GM23338 (cell line): ENCODE data around the gene SEZ6L. TPM values are rescaled to one million over a fixed set of nuclear protein-coding genes. Genes with fewer than 3 reads are reported as not detected.

Experiments
- ATAC-seq: fragments of 200-7000 bp; cut with Tn5 transposase; 3 replicates; pipeline ENCODE4 v1.9.1; 2020
- DNase-seq: peaks from one replicate; pipeline ENCODE4 v3.0.0-alpha.2; 2015; ENCODE audit warnings: low spot score
- H2AFZ ChIP-seq: fragments of 200-600 bp; sonication (generic); 2 replicates; pipeline ENCODE4 v1.8.0; 2016; ENCODE audit warnings: antibody characterized with exemption, mild to moderate bottlenecking, moderate library complexity
- H3F3A ChIP-seq: fragments of 200-600 bp; sonication (generic); replicated peaks from 2 replicates; pipeline ENCODE4 v1.8.0; 2017; ENCODE audit warnings: antibody characterized with exemption, mixed run types, low read depth
- H3K27ac ChIP-seq: fragments of 200-600 bp; sonication (generic); 2 replicates; pipeline ENCODE4 v1.6.1; 2016; ENCODE audit warnings: low read depth
- H3K27me3 ChIP-seq: fragments of 200-600 bp; sonication (generic); 2 replicates; pipeline ENCODE4 v1.8.0; 2016; ENCODE audit warnings: mild to moderate bottlenecking, mixed run types, moderate library complexity; ENCODE audit not compliant: insufficient read depth
- H3K36me3 ChIP-seq: fragments of 200-600 bp; sonication (generic); 2 replicates; pipeline ENCODE4 v1.8.0; 2016; ENCODE audit warnings: mild to moderate bottlenecking; ENCODE audit not compliant: insufficient read depth
- H3K4me1 ChIP-seq: fragments of 200-600 bp; sonication (generic); 2 replicates; pipeline ENCODE4 v1.8.0; 2016; ENCODE audit warnings: mild to moderate bottlenecking, moderate library complexity; ENCODE audit not compliant: insufficient read depth
- H3K4me2 ChIP-seq: fragments of 200-600 bp; sonication (generic); 2 replicates; pipeline ENCODE4 v1.7.1; 2017; ENCODE audit warnings: mixed run types
- H3K4me3 ChIP-seq: fragments of 200-600 bp; sonication (generic); 2 replicates; pipeline ENCODE4 v1.6.1; 2016; ENCODE audit warnings: mixed run types
- H3K79me2 ChIP-seq: fragments of 200-600 bp; sonication (generic); replicated peaks from 2 replicates; pipeline ENCODE4 v1.8.0; 2017; ENCODE audit warnings: mild to moderate bottlenecking; ENCODE audit not compliant: insufficient read depth
- H3K9me2 ChIP-seq: fragments of 200-600 bp; sonication (generic); 2 replicates; pipeline ENCODE4 v1.8.0; 2017; ENCODE audit not compliant: insufficient read depth
- H4K20me1 ChIP-seq: fragments of 200-600 bp; sonication (generic); replicated peaks from 2 replicates; pipeline ENCODE4 v1.8.0; 2017; ENCODE audit warnings: mild to moderate bottlenecking; ENCODE audit not compliant: insufficient read depth
- H3K27ac Mint-ChIP-seq: 2 replicates; pipeline ENCODE4 v1.8.0; 2020; ENCODE audit warnings: inconsistent platforms, mild to moderate bottlenecking, moderate library complexity, mixed read lengths
- H3K27me3 Mint-ChIP-seq: 3 replicates; pipeline ENCODE4 v1.8.0; 2022; ENCODE audit warnings: low read depth, mild to moderate bottlenecking, moderate library complexity, mixed read lengths, inconsistent platforms; ENCODE audit not compliant: insufficient read depth, poor library complexity
- H3K36me3 Mint-ChIP-seq: 3 replicates; pipeline ENCODE4 v1.8.0; 2021; ENCODE audit warnings: low read depth, mild to moderate bottlenecking, inconsistent platforms, moderate library complexity, mixed read lengths
- H3K4me1 Mint-ChIP-seq: 3 replicates; pipeline ENCODE4 v1.8.0; 2020; ENCODE audit warnings: mild to moderate bottlenecking, inconsistent platforms, mixed read lengths
- H3K4me3 Mint-ChIP-seq: 3 replicates; pipeline ENCODE4 v1.8.0; 2021; ENCODE audit warnings: moderate library complexity, mild to moderate bottlenecking, inconsistent platforms, mixed read lengths
- H3K9me3 Mint-ChIP-seq: 3 replicates; pipeline ENCODE4 v1.8.0; 2020; ENCODE audit warnings: moderate library complexity, mild to moderate bottlenecking, inconsistent platforms, mixed read lengths
- CREB1 ChIP-seq: fragments of 250-450 bp; sonication (Bioruptor Pico); IDR thresholded peaks from 2 replicates; pipeline ENCODE4 v1.5.0; 2020; ENCODE audit warnings: low read depth, mild to moderate bottlenecking, moderate library complexity
- CTCF ChIP-seq, 2 experiments: fragments of 200-600 bp in 1 of 2; sonication (generic) in 1 of 2; conservative IDR thresholded peaks; 2 replicates each; pipeline versions ENCODE4 v1.5.1 to v1.6.1; 2016 to 2017; ENCODE audit warnings: antibody characterized with exemption in 2 of 2, low read depth in 2 of 2, mild to moderate bottlenecking in 2 of 2, moderate library complexity in 1 of 2
- ETS1 ChIP-seq: IDR thresholded peaks from 2 replicates; pipeline ENCODE4 v1.6.1; 2016; ENCODE audit warnings: antibody characterized with exemption
- EZH2 ChIP-seq: fragments of 200-600 bp; sonication (generic); IDR thresholded peaks from one replicate; pipeline ENCODE4 v1.8.0; 2017; ENCODE audit warnings: antibody characterized with exemption, mild to moderate bottlenecking, low read depth; ENCODE audit not compliant: unreplicated experiment
- EZH2phosphoT487 ChIP-seq: fragments of 200-600 bp; sonication (generic); IDR thresholded peaks from one replicate; pipeline ENCODE4 v1.8.1; 2018; ENCODE audit warnings: antibody characterized with exemption; ENCODE audit not compliant: unreplicated experiment
- JUNB ChIP-seq: IDR thresholded peaks from one replicate; pipeline ENCODE4 v1.6.1; 2016; ENCODE audit warnings: antibody characterized with exemption; ENCODE audit not compliant: unreplicated experiment
- NANOG ChIP-seq: IDR thresholded peaks from 2 replicates; pipeline ENCODE4 v1.6.1; 2016; ENCODE audit warnings: antibody characterized with exemption, borderline replicate concordance
- POLR2AphosphoS5 ChIP-seq: IDR thresholded peaks from 2 replicates; pipeline ENCODE4 v1.6.1; 2016; ENCODE audit warnings: antibody characterized with exemption, low read depth
- REST ChIP-seq: IDR thresholded peaks from one replicate; pipeline ENCODE4 v1.6.1; 2018; ENCODE audit warnings: antibody characterized with exemption; ENCODE audit not compliant: unreplicated experiment
- STAT1 ChIP-seq: IDR thresholded peaks from one replicate; pipeline ENCODE4 v1.6.1; 2016; ENCODE audit warnings: antibody characterized with exemption; ENCODE audit not compliant: unreplicated experiment
- ZNF114 ChIP-seq: fragments of 250-450 bp; sonication (Bioruptor Pico); IDR thresholded peaks from 2 replicates; pipeline ENCODE4 v1.5.0; 2020; ENCODE audit warnings: mild to moderate bottlenecking, moderate library complexity
- ZNF331 ChIP-seq: fragments of 250-450 bp; sonication (Bioruptor Pico); IDR thresholded peaks from 2 replicates; pipeline ENCODE4 v1.5.0; 2020; ENCODE audit warnings: low read depth, mild to moderate bottlenecking, moderate library complexity
- ZNF462 ChIP-seq: fragments of 250-450 bp; sonication (Bioruptor Pico); IDR thresholded peaks from 2 replicates; pipeline ENCODE4 v1.5.0; 2020; ENCODE audit warnings: mild to moderate bottlenecking, moderate library complexity
- polyA plus RNA-seq: library from polyadenylated mRNA; unstranded; fragments of >200 nt; fragmentation: Nextera tagmentation; extraction: Ambion mirVana; gene quantifications from 2 replicates; pipeline ENCODE4 v1.2.1, GENCODE V29; 2016
- total RNA-seq: library from RNA; depleted of rRNA; stranded (reverse); fragments of >200 nt; shearing (Covaris generic); gene quantifications from 2 replicates; pipeline ENCODE4 v1.2.3, GENCODE V29; 2014

The SEZ6L gene
- total and polyA plus RNA-seq, 2 experiments from 2014 or later: 0.13 to 0.24 TPM

GRCh38 chr22:26333088-26333800 lies 164.0 kb downstream of the SEZ6L start:
- no peak for TF ChIP-seq EZH2
- TF ChIP-seq STAT1: no peak
- no peak for TF ChIP-seq ZNF114 (CRISPR knock-in tag)
- no peak for TF ChIP-seq CREB1 (CRISPR knock-in tag)
- TF ChIP-seq NANOG: no peak
- TF ChIP-seq JUNB: no peak
- TF ChIP-seq CTCF (conservative IDR thresholded peaks at IDR 0.05; ENCODE audit: low read depth in 2 of 2): no peak
- no peak for TF ChIP-seq POLR2AphosphoS5
- TF ChIP-seq ETS1: no peak
- TF ChIP-seq ZNF462 (CRISPR knock-in tag): no peak
- TF ChIP-seq ZNF331 (CRISPR knock-in tag): no peak
- no peak for TF ChIP-seq EZH2phosphoT487
- no peak for TF ChIP-seq REST
- 0 out of 2 replicates have a peak, but pooled peaks cover 2% of the 10 kb centered on the region for H3K27me3 ChIP-seq
- Mint-ChIP-seq H3K36me3 (no peaks in the 10 kb centered on the region), H3K4me1 (no peaks in the 10 kb centered on the region), H3K27me3 (peaks cover 7% of the 10 kb centered on the region), H3K9me3 (no peaks in the 10 kb centered on the region; the same call in 2 of the 3 replicates), H3K4me3 (no peak overlapping the region), H3K27ac (no peak overlapping the region)
- H3K4me1 ChIP-seq: no peaks in the 10 kb centered on the region
- no peaks in the 10 kb centered on the region for H3K36me3 ChIP-seq
- H3K79me2 ChIP-seq: no peaks in the 10 kb centered on the region
- H2AFZ ChIP-seq: no peak overlapping the region
- H3K27ac ChIP-seq: no peak overlapping the region
- H3K9me2 ChIP-seq: no peaks in the 10 kb centered on the region
- no peaks in the 10 kb centered on the region for H3F3A ChIP-seq
- DNase-seq: no peak
- no peak overlapping the region for H3K4me2 ChIP-seq
- no peak for ATAC-seq
- H4K20me1 ChIP-seq: no peaks in the 10 kb centered on the region
- H3K4me3 ChIP-seq: no peak overlapping the region
